GM23338 (cell line): ENCODE data around the gene TRAF2. TPM values are rescaled to one million over a fixed set of nuclear protein-coding genes. Genes with fewer than 3 reads are reported as not detected.

Source experiments
- ATAC-seq: fragments of 200-7000 bp; cut with Tn5 transposase; 3 replicates; pipeline ENCODE4 v1.9.1; 2020
- DNase-seq: peaks from one replicate; pipeline ENCODE4 v3.0.0-alpha.2; 2015; ENCODE audit warnings: low spot score
- H2AFZ ChIP-seq: fragments of 200-600 bp; sonication (generic); 2 replicates; pipeline ENCODE4 v1.8.0; 2016; ENCODE audit warnings: antibody characterized with exemption, mild to moderate bottlenecking, moderate library complexity
- H3F3A ChIP-seq: fragments of 200-600 bp; sonication (generic); replicated peaks from 2 replicates; pipeline ENCODE4 v1.8.0; 2017; ENCODE audit warnings: antibody characterized with exemption, mixed run types, low read depth
- H3K27ac ChIP-seq: fragments of 200-600 bp; sonication (generic); 2 replicates; pipeline ENCODE4 v1.6.1; 2016; ENCODE audit warnings: low read depth
- H3K27me3 ChIP-seq: fragments of 200-600 bp; sonication (generic); 2 replicates; pipeline ENCODE4 v1.8.0; 2016; ENCODE audit warnings: mild to moderate bottlenecking, mixed run types, moderate library complexity; ENCODE audit not compliant: insufficient read depth
- H3K36me3 ChIP-seq: fragments of 200-600 bp; sonication (generic); 2 replicates; pipeline ENCODE4 v1.8.0; 2016; ENCODE audit warnings: mild to moderate bottlenecking; ENCODE audit not compliant: insufficient read depth
- H3K4me1 ChIP-seq: fragments of 200-600 bp; sonication (generic); 2 replicates; pipeline ENCODE4 v1.8.0; 2016; ENCODE audit warnings: mild to moderate bottlenecking, moderate library complexity; ENCODE audit not compliant: insufficient read depth
- H3K4me2 ChIP-seq: fragments of 200-600 bp; sonication (generic); 2 replicates; pipeline ENCODE4 v1.7.1; 2017; ENCODE audit warnings: mixed run types
- H3K4me3 ChIP-seq: fragments of 200-600 bp; sonication (generic); 2 replicates; pipeline ENCODE4 v1.6.1; 2016; ENCODE audit warnings: mixed run types
- H3K79me2 ChIP-seq: fragments of 200-600 bp; sonication (generic); replicated peaks from 2 replicates; pipeline ENCODE4 v1.8.0; 2017; ENCODE audit warnings: mild to moderate bottlenecking; ENCODE audit not compliant: insufficient read depth
- H3K9me2 ChIP-seq: fragments of 200-600 bp; sonication (generic); 2 replicates; pipeline ENCODE4 v1.8.0; 2017; ENCODE audit not compliant: insufficient read depth
- H4K20me1 ChIP-seq: fragments of 200-600 bp; sonication (generic); replicated peaks from 2 replicates; pipeline ENCODE4 v1.8.0; 2017; ENCODE audit warnings: mild to moderate bottlenecking; ENCODE audit not compliant: insufficient read depth
- H3K27ac Mint-ChIP-seq: 2 replicates; pipeline ENCODE4 v1.8.0; 2020; ENCODE audit warnings: inconsistent platforms, mild to moderate bottlenecking, moderate library complexity, mixed read lengths
- H3K27me3 Mint-ChIP-seq: 3 replicates; pipeline ENCODE4 v1.8.0; 2022; ENCODE audit warnings: low read depth, mild to moderate bottlenecking, moderate library complexity, mixed read lengths, inconsistent platforms; ENCODE audit not compliant: insufficient read depth, poor library complexity
- H3K36me3 Mint-ChIP-seq: 3 replicates; pipeline ENCODE4 v1.8.0; 2021; ENCODE audit warnings: low read depth, mild to moderate bottlenecking, inconsistent platforms, moderate library complexity, mixed read lengths
- H3K4me1 Mint-ChIP-seq: 3 replicates; pipeline ENCODE4 v1.8.0; 2020; ENCODE audit warnings: mild to moderate bottlenecking, inconsistent platforms, mixed read lengths
- H3K4me3 Mint-ChIP-seq: 3 replicates; pipeline ENCODE4 v1.8.0; 2021; ENCODE audit warnings: moderate library complexity, mild to moderate bottlenecking, inconsistent platforms, mixed read lengths
- H3K9me3 Mint-ChIP-seq: 3 replicates; pipeline ENCODE4 v1.8.0; 2020; ENCODE audit warnings: moderate library complexity, mild to moderate bottlenecking, inconsistent platforms, mixed read lengths
- CREB1 ChIP-seq: fragments of 250-450 bp; sonication (Bioruptor Pico); IDR thresholded peaks from 2 replicates; pipeline ENCODE4 v1.5.0; 2020; ENCODE audit warnings: low read depth, mild to moderate bottlenecking, moderate library complexity
- CTCF ChIP-seq, 2 experiments: fragments of 200-600 bp in 1 of 2; sonication (generic) in 1 of 2; conservative IDR thresholded peaks; 2 replicates each; pipeline versions ENCODE4 v1.5.1 to v1.6.1; 2016 to 2017; ENCODE audit warnings: antibody characterized with exemption in 2 of 2, low read depth in 2 of 2, mild to moderate bottlenecking in 2 of 2, moderate library complexity in 1 of 2
- ETS1 ChIP-seq: IDR thresholded peaks from 2 replicates; pipeline ENCODE4 v1.6.1; 2016; ENCODE audit warnings: antibody characterized with exemption
- EZH2 ChIP-seq: fragments of 200-600 bp; sonication (generic); IDR thresholded peaks from one replicate; pipeline ENCODE4 v1.8.0; 2017; ENCODE audit warnings: antibody characterized with exemption, mild to moderate bottlenecking, low read depth; ENCODE audit not compliant: unreplicated experiment
- EZH2phosphoT487 ChIP-seq: fragments of 200-600 bp; sonication (generic); IDR thresholded peaks from one replicate; pipeline ENCODE4 v1.8.1; 2018; ENCODE audit warnings: antibody characterized with exemption; ENCODE audit not compliant: unreplicated experiment
- JUNB ChIP-seq: IDR thresholded peaks from one replicate; pipeline ENCODE4 v1.6.1; 2016; ENCODE audit warnings: antibody characterized with exemption; ENCODE audit not compliant: unreplicated experiment
- NANOG ChIP-seq: IDR thresholded peaks from 2 replicates; pipeline ENCODE4 v1.6.1; 2016; ENCODE audit warnings: antibody characterized with exemption, borderline replicate concordance
- POLR2AphosphoS5 ChIP-seq: IDR thresholded peaks from 2 replicates; pipeline ENCODE4 v1.6.1; 2016; ENCODE audit warnings: antibody characterized with exemption, low read depth
- REST ChIP-seq: IDR thresholded peaks from one replicate; pipeline ENCODE4 v1.6.1; 2018; ENCODE audit warnings: antibody characterized with exemption; ENCODE audit not compliant: unreplicated experiment
- STAT1 ChIP-seq: IDR thresholded peaks from one replicate; pipeline ENCODE4 v1.6.1; 2016; ENCODE audit warnings: antibody characterized with exemption; ENCODE audit not compliant: unreplicated experiment
- ZNF114 ChIP-seq: fragments of 250-450 bp; sonication (Bioruptor Pico); IDR thresholded peaks from 2 replicates; pipeline ENCODE4 v1.5.0; 2020; ENCODE audit warnings: mild to moderate bottlenecking, moderate library complexity
- ZNF331 ChIP-seq: fragments of 250-450 bp; sonication (Bioruptor Pico); IDR thresholded peaks from 2 replicates; pipeline ENCODE4 v1.5.0; 2020; ENCODE audit warnings: low read depth, mild to moderate bottlenecking, moderate library complexity
- ZNF462 ChIP-seq: fragments of 250-450 bp; sonication (Bioruptor Pico); IDR thresholded peaks from 2 replicates; pipeline ENCODE4 v1.5.0; 2020; ENCODE audit warnings: mild to moderate bottlenecking, moderate library complexity
- polyA plus RNA-seq: library from polyadenylated mRNA; unstranded; fragments of >200 nt; fragmentation: Nextera tagmentation; extraction: Ambion mirVana; gene quantifications from 2 replicates; pipeline ENCODE4 v1.2.1, GENCODE V29; 2016
- total RNA-seq: library from RNA; depleted of rRNA; stranded (reverse); fragments of >200 nt; shearing (Covaris generic); gene quantifications from 2 replicates; pipeline ENCODE4 v1.2.3, GENCODE V29; 2014

The TRAF2 gene
- total and polyA plus RNA-seq, 2 experiments from 2014 or later = 25.4 to 39.9 TPM

GRCh38 chr9:136947028-136947891 is 60.9 kb downstream of the TRAF2 start:
- Mint-ChIP-seq H3K27me3 (peaks cover 9% of the 10 kb centered on the region), H3K27ac (no peak overlapping the region), H3K4me3 (no peak overlapping the region), H3K9me3 (no peaks in the 10 kb centered on the region), H3K36me3 (no peaks in the 10 kb centered on the region), H3K4me1 (peaks cover 8% of the 10 kb centered on the region)
- ATAC-seq (no peak), DNase-seq (no peak)
- no peak overlapping the region for H2AFZ ChIP-seq
- no peaks in the 10 kb centered on the region for H3K36me3 ChIP-seq
- no peak for TF ChIP-seq EZH2phosphoT487
- TF ChIP-seq REST = no peak
- TF ChIP-seq ETS1 = no peak
- TF ChIP-seq STAT1 = no peak
- TF ChIP-seq CREB1 (CRISPR knock-in tag) = no peak
- TF ChIP-seq JUNB = no peak
- no peak for TF ChIP-seq EZH2
- no peak for TF ChIP-seq CTCF (conservative IDR thresholded peaks at IDR 0.05; ENCODE audit: low read depth in 2 of 2)
- no peak for TF ChIP-seq ZNF462 (CRISPR knock-in tag)
- TF ChIP-seq NANOG = no peak
- TF ChIP-seq POLR2AphosphoS5 = no peak
- TF ChIP-seq ZNF331 = no peak
- TF ChIP-seq ZNF114 (CRISPR knock-in tag) = no peak
- H3K4me2 ChIP-seq = no peak overlapping the region
- H3F3A ChIP-seq = no peaks in the 10 kb centered on the region; the same call in 1 of the 2 replicates
- H3K9me2 ChIP-seq = no peaks in the 10 kb centered on the region
- no peaks in the 10 kb centered on the region for H4K20me1 ChIP-seq
- 0 out of 2 replicates have a peak, but pooled peaks cover 5% of the 10 kb centered on the region for H3K79me2 ChIP-seq
- no peak overlapping the region for H3K27ac ChIP-seq
- peaks cover 9% of the 10 kb centered on the region for H3K4me1 ChIP-seq
- no peak overlapping the region for H3K4me3 ChIP-seq
- H3K27me3 ChIP-seq = no peaks in the 10 kb centered on the region
